Spinal cord (tissue), 10 donors: ENCODE data around the gene ATF2. TPM values are rescaled to one million over a fixed set of nuclear protein-coding genes. Genes with fewer than 3 reads are reported as not detected.

Source experiments
- DNase-seq, 6 donors: peaks; one replicate each; pipeline versions ENCODE4 v3.0.0 to v3.0.0-alpha.2; 2013 to 2015; ENCODE audit warnings: low spot score in 6 of 6, low read depth in 4 of 6
- H3K27ac ChIP-seq: one replicate; pipeline ENCODE4 v1.5.1; 2013; ENCODE audit warnings: low read depth, low read length, control low read depth
- H3K27me3 ChIP-seq: one replicate; pipeline ENCODE4 v1.6.1; 2013; ENCODE audit warnings: low read length; ENCODE audit not compliant: control insufficient read depth, insufficient read depth
- H3K36me3 ChIP-seq: one replicate; pipeline ENCODE4 v1.6.1; 2013; ENCODE audit warnings: low read length; ENCODE audit not compliant: control insufficient read depth, insufficient read depth
- H3K4me1 ChIP-seq: one replicate; pipeline ENCODE4 v1.6.1; 2013; ENCODE audit warnings: low read length; ENCODE audit not compliant: control insufficient read depth, insufficient read depth
- H3K4me3 ChIP-seq: one replicate; pipeline ENCODE4 v1.5.1; 2013; ENCODE audit warnings: low read depth, low read length, control low read depth
- H3K9me3 ChIP-seq: one replicate; pipeline ENCODE4 v1.6.1; 2013; ENCODE audit warnings: low read length; ENCODE audit not compliant: control insufficient read depth, insufficient read depth
- WGBS: methylation state at CpG from one replicate; pipeline ENCODE4 v1.1.5; 2013; ENCODE audit warnings: missing lambda C conversion rate; ENCODE audit not compliant: insufficient coverage; 5-methylcytosine and 5-hydroxymethylcytosine counted together
- long read RNA-seq, 4 donors: transcript quantifications; one replicate each; lab custom pipeline, GENCODE V29; 2026
- polyA plus RNA-seq, 2 donors: library from polyadenylated mRNA; unstranded; fragments of 120-200 nt; gene quantifications; one replicate each; pipeline ENCODE4 v1.2.1, GENCODE V29; 2013; ENCODE audit not compliant: insufficient read length in 2 of 2
- total RNA-seq, 2 donors: library from RNA; depleted of rRNA in 1 of 2; stranded (reverse); fragments of 120-200 nt in 1 of 2; fragments of >200 nt in 1 of 2; gene quantifications; one replicate each; pipeline versions ENCODE4 v1.2.3 to v1.2.4, GENCODE V29; 2013 to 2014
- donor health status: healthy.

The ATF2 gene
- 10 to 100 TPM; 72.4 to 88.1 TPM for total RNA-seq
- 10 to 100 TPM; 48.7 to 55.0 TPM for polyA plus RNA-seq
- long read RNA-seq, donor 1, full-length matches to known transcripts = 7 of 7 reads
- long read RNA-seq, donor 1, partial matches to known transcripts = 0 of 7 reads
- long read RNA-seq, donor 1, other reads (novel, unspliced or antisense) = 0 of 7 reads
- long read RNA-seq, donor 2, full-length matches to known transcripts = 3 of 3 reads
- long read RNA-seq, donor 2, partial matches to known transcripts = 0 of 3 reads
- long read RNA-seq, donor 2, other reads (novel, unspliced or antisense) = 0 of 3 reads
- long read RNA-seq, donor 3, full-length matches to known transcripts = 5 of 5 reads
- long read RNA-seq, donor 3, partial matches to known transcripts = 0 of 5 reads
- long read RNA-seq, donor 3, other reads (novel, unspliced or antisense) = 0 of 5 reads
- long read RNA-seq, donor 4, full-length matches to known transcripts = 2 of 2 reads
- long read RNA-seq, donor 4, partial matches to known transcripts = 0 of 2 reads
- long read RNA-seq, donor 4, other reads (novel, unspliced or antisense) = 0 of 2 reads

- WGBS = under 1% methylated on average over 49 of the region's 56 CpGs
- peak; percentile 92 to 100 (median 98) for DNase-seq
- Histone ChIP-seq H3K4me3 (peak within 1 kb of the TSS; percentile 100), H3K27ac (peak within 1 kb of the TSS; percentile 98), H3K9me3 (no peaks in the 10 kb centered on the region), H3K36me3 (no peaks in the 10 kb centered on the region), H3K27me3 (no peaks in the 10 kb centered on the region), H3K4me1 (no peaks in the 10 kb centered on the region)
These were observed at the start of gene ATF2 for GRCh38 chr2:175167792-175168563. Gene ATF2 (minus strand): TSS chr2:175168203. CDS start chr2:175136443, 31,760 bp downstream.

GRCh38 chr2:175207741-175208438 is 39.9 kb upstream of the ATF2 start:
- Histone ChIP-seq H3K27me3 (peaks cover 3% of the 10 kb centered on the region), H3K36me3 (no peaks in the 10 kb centered on the region), H3K9me3 (no peaks in the 10 kb centered on the region), H3K4me3 (no peak overlapping the region), H3K4me1 (peaks cover 3% of the 10 kb centered on the region), H3K27ac (no peak overlapping the region)
- DNase-seq = peak in 5 of 6 donors; percentile 30 to 94 (median 48)
- WGBS = 52% methylated on average over 4 of the region's 6 CpGs

GRCh38 chr2:175206866-175207265 is 38.9 kb upstream of the ATF2 start:
- no CpG with 5 or more reads among the region's 3 CpGs for WGBS
- Histone ChIP-seq H3K27me3 (peaks cover 5% of the 10 kb centered on the region), H3K27ac (no peak overlapping the region), H3K4me3 (no peak overlapping the region), H3K4me1 (peaks cover 3% of the 10 kb centered on the region), H3K36me3 (no peaks in the 10 kb centered on the region), H3K9me3 (no peaks in the 10 kb centered on the region)
- DNase-seq = no peak

GRCh38 chr2:175205523-175205922 is 37.5 kb upstream of the ATF2 start:
- WGBS = no CpG with 5 or more reads among the region's 3 CpGs
- H3K27me3 ChIP-seq = peaks cover 5% of the 10 kb centered on the region
- no peak overlapping the region for H3K4me3 ChIP-seq
- no peak for DNase-seq
- peaks cover 3% of the 10 kb centered on the region for H3K4me1 ChIP-seq
- H3K9me3 ChIP-seq = no peaks in the 10 kb centered on the region
- no peaks in the 10 kb centered on the region for H3K36me3 ChIP-seq
- H3K27ac ChIP-seq = no peak overlapping the region

GRCh38 chr2:175203621-175204496 is 35.9 kb upstream of the ATF2 start:
- Histone ChIP-seq H3K4me1 (peaks cover 3% of the 10 kb centered on the region), H3K9me3 (no peaks in the 10 kb centered on the region), H3K27me3 (peaks cover 5% of the 10 kb centered on the region), H3K4me3 (no peak overlapping the region), H3K27ac (no peak overlapping the region), H3K36me3 (no peaks in the 10 kb centered on the region)
- 26% methylated on average over 6 of the region's 12 CpGs for WGBS
- peak in 4 of 6 donors; percentile 30 to 90 (median 56) for DNase-seq

- H3K9me3 ChIP-seq = no peaks in the 10 kb centered on the region
- DNase-seq = no peak
These were observed 27.0 kb upstream of the ATF2 start for GRCh38 chr2:175195012-175195411.

GRCh38 chr2:175188761-175189160 is 20.8 kb upstream of the ATF2 start:
- H3K4me3 ChIP-seq = no peak overlapping the region
- no peaks in the 10 kb centered on the region for H3K27me3 ChIP-seq
- WGBS = no CpG with 5 or more reads among the region's 1 CpG
- DNase-seq = no peak
- no peak overlapping the region for H3K27ac ChIP-seq
- no peaks in the 10 kb centered on the region for H3K9me3 ChIP-seq
- H3K4me1 ChIP-seq = no peaks in the 10 kb centered on the region
- H3K36me3 ChIP-seq = no peaks in the 10 kb centered on the region

More at GRCh38 chr2:175195012-175195411, 27.0 kb upstream of the ATF2 start:
- no peaks in the 10 kb centered on the region for H3K36me3 ChIP-seq
- H3K27me3 ChIP-seq = peaks cover 3% of the 10 kb centered on the region
- no peak overlapping the region for H3K27ac ChIP-seq
- no peak overlapping the region for H3K4me3 ChIP-seq
- H3K4me1 ChIP-seq = no peaks in the 10 kb centered on the region

- Histone ChIP-seq H3K27ac (no peak overlapping the region), H3K9me3 (no peaks in the 10 kb centered on the region), H3K4me1 (no peaks in the 10 kb centered on the region), H3K4me3 (no peak overlapping the region), H3K36me3 (no peaks in the 10 kb centered on the region), H3K27me3 (no peaks in the 10 kb centered on the region)
- whole genome bisulfite sequencing = no CpG with 5 or more reads among the region's 1 CpG
- DNase-seq = no peak
These were observed 19.4 kb upstream of the ATF2 start for GRCh38 chr2:175187378-175187777.
